ENCODE data around the gene MAGEL2.

The MAGEL2 gene

GRCh38 chr15:23647421-23648370 is at the start of gene MAGEL2:
Gene MAGEL2 (minus strand): TSS chr15:23647867. CDS start chr15:23647742, 125 bp downstream.
- DNase-seq = no peak

- no peak for DNase-seq
Measured at GRCh38 chr15:23695282-23695681, 47.6 kb upstream of the MAGEL2 start.

- DNase-seq = no peak
Measured at GRCh38 chr15:23694592-23694991, 46.9 kb upstream of the MAGEL2 start.

- DNase-seq = no peak
Measured at GRCh38 chr15:23690450-23690852, 42.8 kb upstream of the MAGEL2 start.

GRCh38 chr15:23690015-23690414 is 42.3 kb upstream of the MAGEL2 start:
- DNase-seq = no peak

- DNase-seq = no peak
Measured at GRCh38 chr15:23687143-23687470, 39.4 kb upstream of the MAGEL2 start, which contains the start of gene NDN. Gene NDN (minus strand): TSS chr15:23687305. CDS start chr15:23687217, 88 bp downstream.

GRCh38 chr15:23686466-23687142 is 38.9 kb upstream of the MAGEL2 start:
- no peak for DNase-seq

- DNase-seq = no peak
Measured at GRCh38 chr15:23671481-23671880, 23.8 kb upstream of the MAGEL2 start.

GRCh38 chr15:23670970-23671369 is 23.3 kb upstream of the MAGEL2 start:
- no peak for DNase-seq

GRCh38 chr15:23663232-23663631 is 15.6 kb upstream of the MAGEL2 start:
- DNase-seq = no peak

- DNase-seq = no peak
Measured at GRCh38 chr15:23648920-23649515, 1.4 kb upstream of the MAGEL2 start.

GRCh38 chr15:23647001-23647295 is 719 bp downstream of the MAGEL2 start:
- no peak for DNase-seq

GRCh38 chr15:23646165-23647000 is 1.3 kb downstream of the MAGEL2 start:
- no peak for DNase-seq

- no peak for DNase-seq
Measured at GRCh38 chr15:23645371-23646164, 2.1 kb downstream of the MAGEL2 start.

- DNase-seq = no peak
Measured at GRCh38 chr15:23644829-23645228, 2.8 kb downstream of the MAGEL2 start.

GRCh38 chr15:23642413-23643044 is 5.1 kb downstream of the MAGEL2 start:
- peak; percentile 23 for DNase-seq

GRCh38 chr15:23634181-23634580 is 13.5 kb downstream of the MAGEL2 start:
- DNase-seq = no peak

GRCh38 chr15:23629234-23629805 is 18.3 kb downstream of the MAGEL2 start:
- no peak for DNase-seq

GRCh38 chr15:23628612-23629233 is 18.9 kb downstream of the MAGEL2 start:
- no peak for DNase-seq

GRCh38 chr15:23616536-23616935 is 31.1 kb downstream of the MAGEL2 start:
- no peak for DNase-seq

- DNase-seq = no peak
Measured at GRCh38 chr15:23606226-23606625, 41.4 kb downstream of the MAGEL2 start.
